HG02884 (cell line): ENCODE results near the gene PLTP.

Experiments
- ATAC-seq: cut with Tn5 transposase; IDR thresholded peaks from one replicate; pipeline ENCODE4 v1.9.1; 2021; ENCODE audit warnings: mild to moderate bottlenecking, moderate library complexity; ENCODE audit not compliant: unreplicated experiment

PLTP gene

DNA sequence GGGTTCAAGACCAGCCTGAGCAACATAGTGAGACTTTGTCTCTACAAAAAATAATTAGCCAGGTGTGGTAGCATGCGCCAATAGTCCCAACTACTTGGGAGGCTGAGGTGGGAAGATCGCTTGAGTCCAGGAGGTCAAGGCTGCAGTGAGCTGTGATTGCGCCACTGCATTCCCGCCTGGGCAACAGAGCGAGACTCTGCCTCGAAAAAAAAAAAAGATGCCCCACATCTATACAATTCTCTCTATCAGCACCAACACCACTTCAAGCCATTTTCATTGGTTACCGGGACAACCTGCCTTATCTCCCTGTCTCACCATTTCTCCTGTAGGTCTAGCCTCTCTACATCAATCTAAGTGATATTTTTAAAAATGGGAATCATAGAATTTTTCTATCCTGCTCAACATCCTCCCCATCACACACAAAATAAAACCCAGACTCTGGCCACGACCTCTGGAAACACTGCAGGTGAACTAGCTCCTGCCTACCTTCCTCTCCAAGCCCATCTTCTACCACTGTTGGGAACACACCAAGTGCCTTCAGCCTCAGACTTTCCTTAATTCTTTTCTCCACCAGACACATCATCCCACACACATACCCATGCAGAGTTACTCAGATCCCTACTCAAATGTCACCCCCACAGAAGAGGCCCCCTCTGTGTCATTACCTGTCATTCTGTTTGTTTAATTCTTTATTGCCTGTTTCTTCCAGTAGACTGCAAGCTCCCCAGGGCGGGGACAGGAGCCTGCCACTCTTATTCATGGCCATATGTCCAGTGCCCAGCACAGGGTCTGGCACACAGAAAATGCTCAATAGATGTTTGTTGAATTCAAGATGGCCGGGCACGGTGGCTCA lies 9.6 kb upstream of the PLTP start:
- ATAC-seq: no peak

DNA sequence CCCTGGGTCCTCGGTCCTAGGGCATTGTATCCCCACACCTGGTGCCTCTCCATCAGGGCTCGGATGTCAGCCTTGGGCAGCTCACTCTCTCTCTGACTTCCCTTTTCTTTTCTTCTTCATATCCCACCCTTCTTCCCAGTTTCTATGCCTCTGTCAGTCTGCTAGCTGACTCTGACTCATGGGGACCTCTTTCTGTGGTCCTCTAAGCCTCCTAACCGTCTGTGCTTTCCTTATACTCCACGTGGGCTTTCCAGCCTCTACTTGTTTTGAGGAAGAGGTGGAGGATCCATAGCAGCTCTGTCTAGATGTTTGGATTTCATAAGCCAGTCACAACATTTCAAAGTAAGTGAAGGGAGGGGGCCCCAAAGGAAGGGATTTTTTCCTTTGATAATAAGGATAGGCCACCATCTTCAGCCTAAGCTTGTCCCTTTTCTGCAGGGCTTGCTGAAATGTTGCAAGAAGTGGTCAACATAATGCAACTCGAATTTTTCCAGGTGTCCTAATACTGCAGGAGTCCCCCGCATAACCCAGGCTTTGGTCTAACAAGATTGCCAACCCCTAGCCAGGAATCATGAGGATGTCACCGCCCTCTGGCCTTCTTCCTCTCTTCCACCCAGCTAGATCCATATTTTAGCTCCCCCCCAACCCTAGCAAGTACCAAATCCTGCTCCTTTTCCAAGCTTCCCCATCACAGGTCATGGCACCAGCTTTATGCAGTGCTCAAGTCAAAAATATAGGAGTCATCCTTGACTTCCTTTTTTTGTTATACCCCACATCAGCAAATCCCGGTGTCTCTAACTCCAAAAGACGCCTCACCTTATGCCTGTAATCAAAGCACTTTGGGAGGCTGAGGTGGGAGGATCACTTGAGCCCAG lies 8.7 kb upstream of the PLTP start:
- ATAC-seq: no peak

DNA sequence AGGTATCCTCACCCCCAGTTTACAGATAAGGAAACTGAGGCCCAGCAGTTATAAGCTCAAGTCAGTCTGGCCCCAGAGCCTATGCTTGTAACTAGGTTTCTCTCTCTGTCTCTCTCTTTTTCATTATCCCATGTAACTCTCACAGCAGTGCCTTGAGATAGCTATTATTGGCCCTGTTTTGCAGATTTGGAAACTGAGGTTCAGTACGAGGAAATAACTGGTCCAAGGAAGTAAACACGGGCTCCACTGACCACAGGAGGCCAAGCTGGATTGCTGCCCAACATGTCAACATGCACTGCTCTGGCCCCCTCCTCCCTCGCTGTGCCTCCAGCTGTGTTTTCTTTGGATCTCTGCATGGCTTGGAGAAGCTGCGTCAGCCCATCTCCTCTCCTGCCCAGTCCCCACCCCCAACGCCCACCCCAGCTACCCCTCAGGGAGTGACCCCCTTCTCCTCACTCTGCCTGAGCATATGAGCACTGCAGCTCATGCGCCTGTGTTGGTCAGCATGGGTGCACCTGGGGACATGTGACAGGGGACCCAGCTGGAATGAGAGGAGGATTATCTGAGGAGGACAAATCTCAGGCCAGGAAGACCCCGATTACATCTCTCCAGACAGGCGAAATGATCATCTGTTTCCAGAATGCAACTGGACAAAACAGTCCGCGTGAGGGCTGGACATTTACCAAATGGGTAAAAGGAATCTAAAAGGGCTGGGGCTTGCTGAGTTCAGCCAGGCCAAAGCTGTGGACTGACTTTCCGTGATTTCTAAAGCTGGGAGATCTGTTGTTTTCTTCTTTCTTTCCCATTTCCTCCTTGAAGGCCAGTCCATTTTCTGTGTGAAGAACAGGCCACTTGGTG lies 7.8 kb upstream of the PLTP start:
- no peak for ATAC-seq

DNA sequence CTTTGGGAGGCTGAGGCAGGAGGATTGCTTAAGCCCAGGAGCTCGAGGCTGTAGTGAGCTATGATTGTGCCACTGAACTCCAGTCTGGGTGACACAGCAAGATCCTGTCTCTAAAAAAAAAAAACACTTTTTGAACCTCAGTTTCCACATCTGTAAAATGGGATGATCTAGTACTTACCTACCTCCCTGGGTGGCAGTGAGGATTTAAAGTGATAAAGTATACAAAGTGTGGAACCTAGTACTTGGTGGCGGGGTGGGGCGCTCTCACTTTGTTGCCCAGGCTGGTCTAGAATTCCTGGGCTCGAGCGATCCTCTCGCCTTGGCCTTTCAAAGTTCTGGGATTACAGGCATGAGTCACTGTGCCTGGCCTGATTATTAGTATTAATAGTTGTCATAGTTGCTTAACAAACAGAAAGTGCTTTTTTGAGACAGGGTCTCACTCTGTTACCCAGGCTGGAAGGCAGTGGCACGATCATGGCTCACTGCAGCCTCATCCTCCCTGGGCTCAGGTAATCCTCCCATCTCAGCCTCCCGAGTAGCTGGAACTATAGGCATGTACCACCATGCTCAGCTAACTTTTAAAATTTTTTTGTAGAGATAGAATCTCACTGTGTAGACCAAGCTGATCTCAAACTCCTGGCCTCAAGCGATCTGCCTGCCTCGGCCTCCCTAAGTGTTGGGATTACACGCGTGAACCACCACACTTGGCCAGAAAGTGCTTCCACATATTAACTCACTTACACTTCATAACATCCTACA lies 7.0 kb upstream of the PLTP start:
- no peak for ATAC-seq

DNA sequence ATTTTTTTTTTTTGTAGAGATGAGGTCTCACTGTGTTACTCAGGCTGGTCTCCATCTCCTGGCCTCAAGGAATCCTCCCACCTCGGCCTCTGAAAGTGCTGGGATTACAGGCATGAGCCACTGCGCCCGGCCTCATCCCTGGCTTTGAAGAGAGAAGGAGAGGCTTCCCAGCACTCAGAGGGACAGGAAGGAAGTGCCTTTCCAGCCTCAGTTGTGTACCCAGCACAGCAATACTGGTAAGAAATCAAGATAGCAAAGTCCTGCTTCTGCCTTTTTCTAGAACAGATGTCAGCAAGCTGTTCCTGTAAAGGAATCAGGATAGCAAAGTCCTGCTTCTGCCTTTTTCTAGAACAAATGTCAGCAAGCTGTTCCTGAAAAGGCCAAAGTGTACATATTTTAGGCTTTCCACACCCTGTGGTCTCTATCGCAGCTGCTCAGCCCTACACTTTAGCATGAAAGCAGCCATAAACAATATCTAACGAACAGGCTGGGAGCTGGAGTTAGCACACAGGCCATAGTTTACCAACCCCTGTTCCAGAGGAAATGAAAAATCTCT lies 6.3 kb upstream of the PLTP start:
- ATAC-seq: no peak

DNA sequence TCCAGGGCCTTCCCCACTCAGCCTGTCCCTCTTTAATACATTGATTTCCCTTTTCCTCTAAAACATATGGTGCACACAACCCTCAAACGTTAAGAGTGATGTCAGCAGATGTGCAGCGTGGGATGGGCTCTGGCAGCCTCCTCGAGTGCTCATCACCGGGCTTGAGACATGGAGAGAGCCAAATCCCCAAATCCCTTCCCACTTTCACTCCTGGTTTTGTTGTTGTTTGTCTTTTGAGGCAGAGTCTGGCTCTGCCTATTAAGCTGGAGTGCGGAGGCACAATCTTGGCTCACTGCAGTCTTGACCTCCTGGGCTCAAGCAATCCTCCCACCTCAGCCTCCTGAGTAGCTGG lies 5.8 kb upstream of the PLTP start:
- ATAC-seq: no peak

DNA sequence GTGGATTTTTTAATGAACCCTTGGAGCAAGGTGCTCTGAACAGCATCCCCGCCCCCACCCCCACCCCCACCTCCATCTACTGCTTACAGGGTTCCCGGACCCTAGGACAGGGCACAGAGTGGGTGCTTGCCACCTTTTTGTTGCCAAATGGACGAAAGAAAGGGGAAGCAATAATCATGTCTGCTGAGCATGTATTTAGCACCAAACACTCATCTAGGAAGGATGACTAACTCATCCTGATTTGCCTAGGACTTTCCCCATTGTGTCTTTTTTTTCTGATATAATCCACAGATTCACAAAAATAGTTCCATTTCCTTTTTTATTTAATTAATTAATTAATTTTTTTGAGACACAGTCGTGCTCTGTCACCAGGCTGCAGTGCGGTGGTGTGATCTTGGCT lies 1.2 kb upstream of the PLTP start:
- ATAC-seq: no peak

DNA sequence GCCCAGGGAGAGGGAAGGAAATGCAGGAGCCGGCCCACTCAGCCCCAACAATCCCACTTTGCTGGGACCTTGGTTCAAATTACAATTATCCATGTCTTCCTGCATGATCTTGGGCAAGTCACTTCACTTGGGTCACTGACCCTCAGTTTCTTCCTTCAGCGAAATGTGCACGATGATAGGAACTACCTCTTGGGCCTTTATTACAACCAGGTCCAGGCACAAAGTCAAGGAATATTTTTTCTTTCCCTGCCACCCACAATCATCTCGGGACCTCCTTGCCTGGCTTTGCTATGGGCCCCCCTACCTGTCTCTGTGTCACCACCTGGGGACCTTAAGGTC lies 358 bp upstream of the PLTP start:
- no peak for ATAC-seq

DNA sequence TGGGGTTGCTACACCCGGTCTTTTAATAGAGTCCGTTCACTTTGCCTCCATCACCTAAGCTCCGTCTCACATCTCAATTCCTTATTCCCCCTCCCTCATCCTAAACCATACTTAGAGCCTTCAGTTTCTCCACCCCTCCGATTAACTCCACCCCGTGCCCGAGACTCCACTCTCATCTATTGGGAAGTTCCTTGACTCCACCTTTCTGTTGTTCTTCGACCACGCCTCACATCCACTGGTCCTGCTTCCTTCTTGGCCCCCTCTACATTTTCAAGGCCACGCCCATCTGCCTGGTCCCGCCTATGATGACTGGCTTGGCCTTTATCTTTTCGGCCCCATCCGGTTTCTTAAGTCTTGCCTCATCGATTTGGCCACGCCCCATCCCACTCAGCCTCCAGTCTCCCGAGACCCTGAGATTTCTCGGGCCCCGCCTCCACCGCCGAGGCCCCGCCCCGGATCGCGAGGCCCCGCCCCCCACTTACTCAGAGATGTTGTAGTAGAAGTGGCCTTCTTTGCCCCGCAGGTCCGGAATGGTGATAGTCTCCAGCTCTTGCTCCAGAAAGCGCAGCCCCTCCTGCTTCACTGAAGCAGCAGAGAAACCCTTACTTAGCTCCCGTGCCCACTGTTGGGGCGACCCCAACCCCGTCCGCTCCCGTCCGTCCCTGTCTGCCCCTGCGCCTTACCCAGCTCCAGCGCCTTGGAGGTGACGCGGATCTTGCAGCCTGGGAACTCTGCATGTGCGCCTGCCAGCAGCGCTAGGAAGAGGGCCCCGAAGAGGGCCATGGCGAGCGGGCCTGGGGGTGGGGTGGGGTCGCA lies 1.1 kb downstream of the PLTP start:
- ATAC-seq: peak; percentile 89

DNA sequence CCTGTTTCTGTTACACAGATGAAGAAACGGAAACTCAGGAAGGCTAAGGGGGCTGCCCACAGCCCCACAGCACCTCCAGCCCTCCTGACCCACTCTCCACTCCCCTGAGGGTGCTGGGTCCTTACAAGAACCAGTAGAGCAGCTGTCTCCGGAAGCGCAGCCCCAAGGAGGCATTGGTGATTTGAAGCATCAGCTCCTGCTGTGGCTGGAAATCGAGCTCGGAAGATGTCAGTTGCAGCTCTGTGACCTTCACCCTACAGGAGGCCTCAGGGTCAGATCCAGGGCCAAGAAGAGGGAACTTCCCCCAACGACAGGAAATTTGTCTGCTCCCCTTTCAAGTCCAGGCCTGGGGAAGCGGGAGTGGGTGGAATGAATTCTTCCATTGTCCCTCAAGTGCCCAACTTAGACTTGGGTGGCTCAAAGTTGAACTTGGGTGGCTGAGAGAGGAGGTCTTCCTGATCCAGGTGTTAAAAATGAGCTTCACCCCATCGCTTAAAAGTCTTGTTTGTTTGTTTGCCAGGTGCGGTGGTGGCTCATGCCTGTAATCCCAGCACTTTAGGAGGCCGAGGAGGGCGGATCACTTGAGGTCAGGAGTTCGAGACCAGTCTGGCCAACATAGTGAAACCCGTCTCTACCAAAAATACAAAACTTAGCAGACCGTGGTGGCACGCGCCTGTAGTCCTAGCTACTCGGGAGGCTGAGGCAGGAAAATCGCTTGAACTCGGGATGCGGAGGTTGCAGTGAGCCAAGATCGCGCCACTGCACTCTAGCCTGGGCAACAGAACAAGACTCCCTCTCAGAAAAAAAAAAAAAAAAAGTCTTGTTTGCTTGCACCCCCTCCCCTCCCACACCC lies 1.9 kb downstream of the PLTP start:
- no peak for ATAC-seq

DNA sequence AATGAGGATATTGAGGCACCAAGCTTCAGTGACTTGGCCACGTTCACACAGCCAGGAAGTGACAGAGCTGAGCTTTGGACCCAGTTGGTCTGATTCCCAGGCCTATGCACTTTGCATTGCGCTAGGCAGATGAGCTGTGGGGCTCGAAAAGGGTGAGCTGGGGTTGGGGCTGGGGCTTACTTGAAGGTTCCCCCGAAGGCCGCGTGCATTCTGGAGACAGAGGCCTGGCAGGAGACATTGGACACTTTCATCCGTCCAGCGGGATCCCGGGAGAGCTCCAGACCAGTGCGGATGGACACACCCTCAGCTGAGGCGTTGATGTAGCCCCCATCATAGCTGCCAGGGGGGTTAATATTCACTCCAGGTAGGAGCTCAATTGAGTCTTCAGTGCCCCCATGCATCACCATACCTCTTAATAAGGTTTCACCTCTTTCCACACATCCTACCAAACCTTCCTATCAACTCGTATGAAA lies 2.6 kb downstream of the PLTP start:
- no peak for ATAC-seq

DNA sequence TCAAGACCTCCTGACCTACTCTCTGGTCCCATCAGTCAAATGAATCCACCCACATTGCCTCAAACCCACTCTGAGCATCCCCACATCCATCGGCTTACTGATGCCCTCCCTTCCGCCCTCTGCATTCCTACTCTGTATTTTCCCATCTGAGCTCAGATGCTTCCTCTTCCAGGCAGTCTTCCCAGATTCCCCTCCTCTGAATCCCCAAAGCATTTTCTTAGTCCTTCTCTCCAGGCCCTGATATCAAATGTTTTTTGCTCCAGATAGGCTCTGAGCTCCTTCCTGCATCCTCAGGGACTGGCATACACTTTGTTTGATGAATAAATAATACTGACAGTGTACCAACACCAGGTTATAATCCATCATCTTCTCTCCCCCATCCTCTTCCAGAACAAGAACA lies 3.9 kb downstream of the PLTP start:
- no peak for ATAC-seq

DNA sequence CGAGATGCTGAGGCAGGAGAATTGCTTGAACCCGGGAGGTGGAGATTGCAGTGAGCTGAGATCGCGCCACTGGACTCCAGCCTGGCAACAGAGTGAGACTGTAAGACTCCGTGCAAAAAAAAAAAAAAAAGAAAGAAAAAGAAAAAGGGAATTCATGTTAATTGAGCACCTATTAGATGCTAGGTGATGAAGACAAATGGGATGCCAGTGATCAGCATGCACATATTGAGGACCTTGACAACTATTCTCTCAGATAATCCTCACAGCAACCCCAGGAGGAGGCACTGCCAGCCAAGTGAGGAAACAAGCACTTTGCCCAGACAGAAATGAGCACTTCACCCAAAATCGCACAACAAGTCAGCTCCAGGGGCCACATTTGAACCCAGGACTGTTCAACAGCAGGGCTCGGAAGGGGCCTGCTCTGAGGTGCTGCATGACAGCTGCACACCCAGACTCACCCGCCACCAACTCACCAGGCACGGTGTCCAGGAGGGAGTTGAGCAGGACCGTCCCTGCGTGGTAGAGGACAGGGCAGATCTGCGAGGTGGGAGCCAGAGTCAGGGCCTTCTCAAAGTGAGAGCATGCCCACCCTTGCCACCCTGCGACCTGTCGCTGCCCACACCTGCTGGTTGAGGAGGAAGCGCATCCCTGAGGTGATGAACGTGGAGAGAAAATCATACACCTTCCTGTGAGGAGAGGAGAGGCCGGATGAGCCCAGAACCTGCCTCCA lies 4.6 kb downstream of the PLTP start:
- no peak for ATAC-seq

DNA sequence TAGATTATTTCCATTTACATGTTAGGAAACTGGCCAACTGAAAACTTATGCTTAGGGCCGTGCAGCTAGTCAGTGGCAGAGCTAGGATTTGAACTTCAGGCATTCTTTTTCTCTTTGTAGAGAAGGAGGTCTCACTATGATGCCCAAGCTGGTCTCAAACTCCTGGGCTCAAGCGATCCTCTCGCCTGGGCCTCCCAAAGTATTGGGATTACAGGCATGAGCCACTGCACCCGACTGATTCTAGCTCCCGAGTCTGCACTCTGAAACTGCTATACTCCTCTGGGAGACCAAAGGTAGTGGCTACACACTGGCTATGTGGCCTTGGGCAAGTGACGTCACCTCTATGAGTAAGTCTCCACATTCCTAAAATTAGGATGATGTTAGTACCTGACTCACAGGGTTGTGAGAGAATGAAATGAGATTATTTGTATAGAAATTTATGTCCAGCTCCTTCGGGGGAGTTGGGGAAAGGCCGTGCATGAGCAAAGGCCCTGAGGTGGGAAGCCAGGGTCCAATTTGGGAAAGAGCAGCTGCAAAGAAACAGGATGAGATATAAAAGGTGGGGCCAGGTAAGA lies 6.4 kb downstream of the PLTP start:
- no peak for ATAC-seq

DNA sequence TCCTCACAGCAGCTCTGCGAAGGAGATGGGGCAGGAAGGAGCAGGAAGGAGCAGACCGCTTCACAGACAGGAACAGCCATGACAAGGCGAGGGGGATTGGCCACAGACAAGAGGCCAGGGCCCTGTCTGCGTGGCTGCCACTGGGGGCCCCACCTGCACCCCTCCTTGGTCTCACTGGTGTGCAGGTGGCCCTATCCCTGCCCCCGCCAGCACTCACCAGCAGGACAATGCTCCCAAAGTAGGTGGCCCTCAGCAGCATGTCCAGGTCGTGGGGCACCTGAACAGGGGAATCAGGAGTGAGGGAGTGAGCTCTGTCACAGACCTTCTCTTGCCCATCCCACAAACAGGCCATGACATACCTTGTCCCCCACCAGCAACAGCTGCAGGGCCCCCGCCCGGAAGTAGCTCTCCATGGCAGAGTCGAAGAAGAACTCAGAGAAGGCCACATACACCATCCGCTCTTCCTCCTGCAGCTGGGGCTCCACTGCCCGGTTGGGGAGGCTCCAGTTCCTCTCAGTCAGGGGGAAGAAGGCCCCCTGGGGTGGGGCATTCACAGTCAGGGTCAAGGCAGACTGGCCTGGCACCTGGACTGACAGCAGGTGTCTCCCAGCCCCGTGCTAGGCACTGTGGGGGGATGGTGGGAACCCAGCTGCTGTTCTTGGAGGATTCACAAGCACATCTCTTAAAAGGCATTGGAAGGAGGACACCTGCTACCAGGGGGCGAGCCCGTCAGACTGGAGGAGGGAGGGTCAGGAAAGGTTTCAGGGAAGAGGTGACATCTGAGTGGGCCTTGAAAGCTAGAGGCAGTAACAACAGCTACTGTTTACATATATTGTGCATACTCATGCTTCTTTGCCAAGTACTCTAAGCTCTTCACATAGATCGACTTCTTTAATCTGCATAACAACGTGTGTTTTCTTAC lies 7.1 kb downstream of the PLTP start:
- ATAC-seq: no peak

DNA sequence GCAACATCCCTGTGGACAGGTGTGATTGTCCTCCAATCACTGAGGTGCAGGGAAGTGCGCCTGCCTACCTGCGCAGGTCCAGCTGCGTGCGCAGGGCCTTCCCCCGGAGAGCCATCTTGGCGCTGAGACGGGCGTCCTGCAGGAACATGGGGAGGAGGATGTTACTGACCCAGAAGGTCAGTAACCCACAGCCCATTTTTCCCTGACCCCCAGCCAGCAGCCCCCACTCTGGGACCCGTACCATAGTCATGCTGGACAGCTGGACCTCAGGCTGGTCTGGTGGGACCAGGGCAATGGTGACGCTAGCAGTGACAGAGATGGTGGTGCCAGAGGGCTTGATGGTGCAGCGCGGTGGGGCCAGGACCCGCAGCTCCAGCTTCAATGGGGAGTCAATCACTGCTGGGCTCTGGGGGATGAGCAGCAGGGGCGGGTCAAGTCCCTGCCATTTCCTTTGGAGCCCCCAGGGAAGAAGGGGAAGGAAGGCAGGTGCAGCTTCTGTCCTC lies 9.7 kb downstream of the PLTP start:
- no peak for ATAC-seq
